HG02610 (cell line): ENCODE data around the gene TMEM266.
A peak's percentile ranks its signal among the peaks of the same experiment; 100 is the strongest.

ENCODE experiments used
- ATAC-seq: cut with Tn5 transposase; IDR thresholded peaks from one replicate; pipeline ENCODE4 v1.9.1; 2021; ENCODE audit warnings: mild to moderate bottlenecking, moderate library complexity; ENCODE audit not compliant: unreplicated experiment

Gene TMEM266

GRCh38 chr15:76127169-76127568 lies 67.4 kb downstream of the TMEM266 start:
- no peak for ATAC-seq

GRCh38 chr15:76127880-76128279 lies 68.1 kb downstream of the TMEM266 start:
- ATAC-seq: no peak

- no peak for ATAC-seq
Measured at GRCh38 chr15:76134537-76134936, 74.8 kb downstream of the TMEM266 start.

- no peak for ATAC-seq
Measured at GRCh38 chr15:76135516-76135915, 75.7 kb downstream of the TMEM266 start.

- no peak for ATAC-seq
Measured at GRCh38 chr15:76138436-76138835, 78.7 kb downstream of the TMEM266 start.

- ATAC-seq: no peak
Measured at GRCh38 chr15:76139368-76140073, 79.7 kb downstream of the TMEM266 start.

GRCh38 chr15:76140074-76140464 lies 80.3 kb downstream of the TMEM266 start:
- ATAC-seq: no peak

- ATAC-seq: no peak
Measured at GRCh38 chr15:76146812-76147211, 87.0 kb downstream of the TMEM266 start.

- ATAC-seq: peak; percentile 35
Measured at GRCh38 chr15:76147906-76148570, 88.3 kb downstream of the TMEM266 start.

- ATAC-seq: no peak
Measured at GRCh38 chr15:76149291-76149915, 89.6 kb downstream of the TMEM266 start.

GRCh38 chr15:76150513-76150912 lies 90.7 kb downstream of the TMEM266 start:
- peak; percentile 22 for ATAC-seq

GRCh38 chr15:76150971-76151598 lies 91.3 kb downstream of the TMEM266 start:
- ATAC-seq: peak; percentile 79

GRCh38 chr15:76151599-76151974 lies 91.8 kb downstream of the TMEM266 start:
- no peak for ATAC-seq

GRCh38 chr15:76152197-76152596 lies 92.4 kb downstream of the TMEM266 start:
- no peak for ATAC-seq

GRCh38 chr15:76153241-76154197 lies 93.7 kb downstream of the TMEM266 start:
- no peak for ATAC-seq

- ATAC-seq: no peak
Measured at GRCh38 chr15:76155731-76156130, 95.9 kb downstream of the TMEM266 start.

- no peak for ATAC-seq
Measured at GRCh38 chr15:76158226-76158625, 98.4 kb downstream of the TMEM266 start.

GRCh38 chr15:76158815-76159214 lies 99.0 kb downstream of the TMEM266 start:
- no peak for ATAC-seq

GRCh38 chr15:76159282-76159681 lies 99.5 kb downstream of the TMEM266 start:
- no peak for ATAC-seq

GRCh38 chr15:76160426-76161152 lies 100.8 kb downstream of the TMEM266 start:
- no peak for ATAC-seq
